SJCRH30 (cell line): ENCODE results near the gene SEMA7A. TPM values are rescaled to one million over a fixed set of nuclear protein-coding genes. Genes with fewer than 3 reads are reported as not detected.
"Not testable (repeated sequence)": the region's sequence is repeated elsewhere in the genome, so short reads cannot be mapped to it uniquely, and the experiment has no call there.

Experiments used
- DNase-seq, 2 experiments: peaks; one replicate each; pipeline ENCODE4 v3.0.0-alpha.2; 2015 to 2020
- H3K27ac ChIP-seq: fragments of 250-450 bp; sonication (Bioruptor Pico); 2 replicates; pipeline ENCODE4 v1.5.1; 2020; ENCODE audit warnings: mild to moderate bottlenecking, moderate library complexity
- H3K27me3 ChIP-seq: fragments of 250-450 bp; sonication (Bioruptor Pico); 2 replicates; pipeline ENCODE4 v1.5.1; 2020; ENCODE audit warnings: mild to moderate bottlenecking, moderate library complexity
- H3K36me3 ChIP-seq: fragments of 250-450 bp; sonication (Bioruptor Pico); 2 replicates; pipeline ENCODE4 v1.5.1; 2020; ENCODE audit warnings: mild to moderate bottlenecking, moderate library complexity
- H3K4me1 ChIP-seq: fragments of 250-450 bp; sonication (Bioruptor Pico); 2 replicates; pipeline ENCODE4 v1.5.1; 2020; ENCODE audit warnings: mild to moderate bottlenecking, moderate library complexity
- H3K4me3 ChIP-seq: fragments of 250-450 bp; sonication (Bioruptor Pico); 2 replicates; pipeline ENCODE4 v1.5.1; 2020; ENCODE audit warnings: mild to moderate bottlenecking, moderate library complexity
- H3K9me3 ChIP-seq: fragments of 250-450 bp; sonication (Bioruptor Pico); replicated peaks from 2 replicates; pipeline ENCODE4 v1.5.1; 2020; ENCODE audit warnings: mild to moderate bottlenecking, moderate library complexity
- total RNA-seq: library from RNA; depleted of rRNA; stranded (reverse); fragments of >200 nt; shearing (Covaris generic); gene quantifications from 2 replicates; pipeline ENCODE4 v1.2.3, GENCODE V29; 2014; rRNA removed

The SEMA7A gene
- total RNA-seq, 1 experiment from 2014 or later, result 2.6 TPM

DNA sequence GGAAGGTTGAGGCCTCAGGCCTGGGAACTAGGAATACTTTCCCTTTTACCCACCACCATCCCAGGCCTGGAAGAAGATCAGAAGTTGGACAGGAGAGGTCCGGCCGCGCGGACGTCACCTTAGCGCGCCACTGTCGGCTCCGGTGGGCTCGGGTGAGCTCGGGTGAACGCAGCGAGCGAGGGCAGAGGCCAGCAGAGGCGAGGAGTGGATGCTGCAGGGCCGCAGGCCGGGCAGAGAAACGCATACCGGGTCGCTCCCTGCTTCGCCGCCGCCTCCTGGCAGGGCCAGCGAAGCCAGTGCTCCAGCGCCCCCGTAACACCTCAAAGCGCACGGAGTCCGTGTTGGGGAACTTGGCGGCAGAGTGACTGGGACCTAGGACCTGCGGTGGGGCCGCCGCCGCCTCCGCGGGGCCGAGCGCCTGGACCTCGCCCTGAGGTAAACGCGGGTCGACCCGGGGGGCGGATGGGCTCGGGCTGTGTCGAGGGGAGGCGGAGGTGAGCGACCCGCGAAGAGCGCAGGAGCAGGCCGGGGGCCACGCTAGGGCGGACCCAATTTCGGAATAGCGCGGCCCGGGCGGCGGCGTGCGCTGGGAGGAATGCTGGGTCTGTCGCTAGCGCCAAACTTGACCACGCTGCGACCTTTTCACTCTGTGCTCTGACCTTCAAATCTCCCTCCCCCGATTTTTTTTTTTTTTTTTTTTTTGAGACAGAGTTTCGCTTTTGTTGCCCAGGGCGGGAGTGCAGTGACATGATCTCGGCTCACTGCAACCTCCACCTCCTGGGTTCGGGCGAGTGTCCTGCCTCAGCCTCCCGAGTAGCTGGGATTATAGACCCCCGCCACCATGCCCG is 67.9 kb downstream of the SEMA7A start:
- no peak for DNase-seq
- H3K9me3 ChIP-seq, result no peaks in the 10 kb centered on the region
- H3K27ac ChIP-seq, result no peak overlapping the region
- no peak overlapping the region for H3K4me3 ChIP-seq
- peaks cover 6% of the 10 kb centered on the region; the same call in 1 of the 2 replicates for H3K27me3 ChIP-seq
- H3K4me1 ChIP-seq, result 0 out of 2 replicates have a peak, but pooled peaks cover 3% of the 10 kb centered on the region
- no peaks in the 10 kb centered on the region for H3K36me3 ChIP-seq

DNA sequence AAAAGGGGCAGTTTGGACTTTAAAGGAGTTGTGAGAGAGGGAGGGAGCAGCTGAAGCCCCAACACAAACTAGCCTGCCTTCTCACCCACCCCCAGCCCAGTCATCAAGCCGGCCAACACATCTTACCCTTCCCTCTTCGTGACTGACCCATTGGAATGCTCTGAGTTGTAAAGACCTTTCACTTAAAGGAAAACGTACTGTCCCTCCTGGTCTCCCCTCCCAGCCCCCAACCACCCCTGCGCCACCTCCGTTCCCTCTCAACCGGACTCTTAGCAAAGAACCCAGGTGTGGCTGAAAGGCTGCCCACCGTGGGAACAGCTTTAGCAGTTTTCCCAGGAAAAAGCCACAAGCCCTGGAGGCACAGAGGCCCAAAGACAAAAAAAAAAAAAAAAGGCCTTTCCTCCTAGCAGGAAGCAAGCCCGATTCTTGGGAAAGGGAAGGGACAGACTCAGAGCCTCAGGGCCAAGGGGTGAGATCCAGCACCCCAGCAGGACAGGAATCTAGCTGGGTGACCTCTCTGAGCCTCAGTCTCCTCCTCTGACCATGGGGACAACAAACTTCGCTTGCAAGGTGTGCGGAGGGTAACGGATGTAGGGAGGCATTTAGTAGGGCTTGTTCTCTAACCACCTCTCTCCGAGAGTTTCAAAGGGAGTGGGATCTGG is 68.7 kb downstream of the SEMA7A start:
- Histone ChIP-seq H3K4me1 (no peaks in the 10 kb centered on the region), H3K4me3 (no peak overlapping the region), H3K27me3 (no peaks in the 10 kb centered on the region), H3K9me3 (no peaks in the 10 kb centered on the region), H3K36me3 (no peaks in the 10 kb centered on the region), H3K27ac (no peak overlapping the region)
- DNase-seq, result no peak

DNA sequence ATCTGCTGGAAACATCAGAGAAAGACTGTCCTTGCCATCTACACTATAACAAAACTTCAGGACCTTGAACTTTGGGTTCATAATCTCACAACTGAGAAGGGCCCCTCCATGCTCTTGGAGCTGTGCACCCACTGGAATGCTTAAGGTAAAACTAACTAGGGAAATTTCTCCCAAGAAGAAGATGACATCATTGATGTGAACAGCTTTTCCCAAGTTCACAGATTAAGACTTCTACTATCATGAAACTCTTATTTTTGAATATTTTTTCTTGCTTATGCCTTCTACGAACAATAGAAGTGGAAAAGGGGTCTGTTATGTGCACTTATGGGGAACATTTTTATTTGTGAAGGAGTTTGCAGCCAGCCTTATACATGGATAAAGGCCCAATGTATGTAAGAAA is 71.3 kb downstream of the SEMA7A start:
- H3K4me1 ChIP-seq, result no peaks in the 10 kb centered on the region
- no peak overlapping the region for H3K27ac ChIP-seq
- H3K9me3 ChIP-seq, result no peaks in the 10 kb centered on the region
- no peak overlapping the region for H3K4me3 ChIP-seq
- DNase-seq, result no peak
- no peaks in the 10 kb centered on the region for H3K27me3 ChIP-seq
- H3K36me3 ChIP-seq, result no peaks in the 10 kb centered on the region

DNA sequence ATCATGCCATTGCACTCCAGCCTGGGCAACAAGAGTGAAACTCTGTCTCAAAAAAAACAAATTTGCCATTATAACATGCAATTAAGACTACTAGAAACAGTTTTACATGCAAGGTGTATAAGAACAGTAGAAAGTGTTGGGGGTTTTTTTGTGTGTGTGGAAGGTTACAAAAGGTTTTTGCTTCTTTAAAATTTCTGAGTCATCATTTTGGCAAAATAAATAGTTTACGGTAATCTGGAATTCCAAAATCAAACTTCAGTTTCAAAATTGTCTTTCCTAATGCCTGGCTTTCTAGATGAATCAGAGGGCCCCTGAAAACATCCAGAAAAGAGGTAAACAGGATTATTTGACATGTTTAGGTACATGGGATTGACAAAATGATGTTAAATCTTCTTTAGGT is 72.9 kb downstream of the SEMA7A start:
- not testable (repeated sequence) for H3K9me3 ChIP-seq, DNase-seq, H3K36me3 ChIP-seq, H3K4me1 ChIP-seq, H3K27ac ChIP-seq, H3K4me3 ChIP-seq, H3K27me3 ChIP-seq

- not testable (repeated sequence) for H3K4me1 ChIP-seq, DNase-seq, H3K4me3 ChIP-seq, H3K36me3 ChIP-seq, H3K27ac ChIP-seq, H3K27me3 ChIP-seq, H3K9me3 ChIP-seq
These were observed 74.4 kb downstream of the SEMA7A start for GRCh38 chr15:74359376-74359775.

Other genes starting within 250 kb of the SEMA7A start
- 67.8 and 94.4 TPM in 2 replicates for gene STRA6, start 231.2 kb downstream of the SEMA7A start, total RNA-seq
- 0.38 and 1.2 TPM in 2 replicates for gene CCDC33, start 197.6 kb downstream of the SEMA7A start, total RNA-seq
- gene CYP11A1, start 66.3 kb downstream of the SEMA7A start, total RNA-seq, result not detected in 2 replicates
- gene UBL7, start 27.2 kb upstream of the SEMA7A start, total RNA-seq, result 71.9 and 77.1 TPM in 2 replicates
- gene ARID3B, start 107.3 kb upstream of the SEMA7A start, total RNA-seq, result 14.7 and 16.0 TPM in 2 replicates
- gene CLK3, start 181.9 kb upstream of the SEMA7A start, total RNA-seq, result 42.3 and 44.4 TPM in 2 replicates